SK-N-SH treated with all-trans-retinoic acid at 6 μM for 48 hours (cell line): ENCODE measurements around the gene PAPOLA.
A peak's percentile ranks its signal among the peaks of the same experiment; 100 is the strongest.
"Not testable (repeated sequence)": the region's sequence is repeated elsewhere in the genome, so short reads cannot be mapped to it uniquely, and the experiment has no call there.

ENCODE experiments used
- ATAC-seq: fragments of 200-7000 bp; cut with Tn5 transposase; 3 replicates; pipeline ENCODE4 v1.9.1; 2020; ENCODE audit warnings: mild to moderate bottlenecking, moderate library complexity
- ARNTL ChIP-seq: fragments of 450-650 bp; formaldehyde crosslinking; IDR thresholded peaks from 2 replicates; pipeline ENCODE4 v1.5.0; 2020; ENCODE audit warnings: low read depth, mild to moderate bottlenecking, moderate library complexity, borderline replicate concordance
- BACH2 ChIP-seq: fragments of 250-450 bp; sonication (Bioruptor Pico); IDR thresholded peaks from 2 replicates; pipeline ENCODE4 v1.9.0; 2021; ENCODE audit warnings: mild to moderate bottlenecking, borderline replicate concordance
- CREB5 ChIP-seq: fragments of 250-450 bp; sonication (Bioruptor Pico); IDR thresholded peaks from 2 replicates; pipeline ENCODE4 v1.5.1; 2020; ENCODE audit warnings: low read depth, mild to moderate bottlenecking, moderate library complexity
- CSDC2 ChIP-seq: fragments of 250-450 bp; sonication (Bioruptor Pico); IDR thresholded peaks from 2 replicates; pipeline ENCODE4 v1.5.0; 2020; ENCODE audit warnings: mild to moderate bottlenecking, moderate library complexity
- CSRNP3 ChIP-seq: fragments of 250-450 bp; sonication (Bioruptor Pico); IDR thresholded peaks from 2 replicates; pipeline ENCODE4 v1.5.1; 2021; ENCODE audit warnings: mild to moderate bottlenecking, moderate library complexity
- ESRRG ChIP-seq: fragments of 250-450 bp; sonication (Bioruptor Pico); IDR thresholded peaks from 2 replicates; pipeline ENCODE4 v1.6.1; 2021; ENCODE audit warnings: mild to moderate bottlenecking
- GLIS3 ChIP-seq: fragments of 250-450 bp; sonication (Bioruptor Pico); IDR thresholded peaks from 2 replicates; pipeline ENCODE4 v1.5.0; 2020; ENCODE audit warnings: mild to moderate bottlenecking, moderate library complexity
- OSR1 ChIP-seq: fragments of 250-450 bp; sonication (Bioruptor Pico); IDR thresholded peaks from 2 replicates; pipeline ENCODE4 v1.8.0; 2022; ENCODE audit warnings: moderate library complexity, mild to moderate bottlenecking, inconsistent platforms
- PATZ1 ChIP-seq: fragments of 250-450 bp; sonication (Bioruptor Pico); IDR thresholded peaks from 2 replicates; pipeline ENCODE4 v1.8.0; 2020; ENCODE audit warnings: mild to moderate bottlenecking, moderate library complexity, borderline replicate concordance
- POU6F1 ChIP-seq: fragments of 250-450 bp; sonication (Bioruptor Pico); IDR thresholded peaks from 2 replicates; pipeline ENCODE4 v1.8.0; 2021; ENCODE audit warnings: low read depth, mild to moderate bottlenecking, moderate library complexity, borderline replicate concordance
- PPARA ChIP-seq: fragments of 250-450 bp; sonication (Bioruptor Pico); IDR thresholded peaks from 2 replicates; pipeline ENCODE4 v1.5.0; 2020; ENCODE audit warnings: mild to moderate bottlenecking, borderline replicate concordance
- RARB ChIP-seq: fragments of 250-450 bp; sonication (Bioruptor Pico); IDR thresholded peaks from 2 replicates; pipeline ENCODE4 v1.8.0; 2021; ENCODE audit warnings: mild to moderate bottlenecking, moderate library complexity
- SNAI2 ChIP-seq: fragments of 250-450 bp; sonication (Bioruptor Pico); IDR thresholded peaks from 2 replicates; pipeline ENCODE4 v1.5.0; 2020; ENCODE audit warnings: mild to moderate bottlenecking, moderate library complexity
- TCF4 ChIP-seq: fragments of 250-450 bp; sonication (Bioruptor Pico); IDR thresholded peaks from 2 replicates; pipeline ENCODE4 v1.8.0; 2021; ENCODE audit warnings: mild to moderate bottlenecking, moderate library complexity, borderline replicate concordance
- TOX ChIP-seq: fragments of 250-450 bp; sonication (Bioruptor Pico); IDR thresholded peaks from 2 replicates; pipeline ENCODE4 v1.8.0; 2021; ENCODE audit warnings: mild to moderate bottlenecking, moderate library complexity, borderline replicate concordance
- TSHZ2 ChIP-seq: fragments of 250-450 bp; sonication (Bioruptor Pico); IDR thresholded peaks from 2 replicates; pipeline ENCODE4 v1.5.0; 2020; ENCODE audit warnings: mild to moderate bottlenecking, moderate library complexity
- ZC3H10 ChIP-seq: fragments of 250-450 bp; sonication (Bioruptor Pico); IDR thresholded peaks from 2 replicates; pipeline ENCODE4 v1.5.1; 2021; ENCODE audit warnings: mild to moderate bottlenecking, moderate library complexity
- ZFP3 ChIP-seq: fragments of 250-450 bp; sonication (Bioruptor Pico); IDR thresholded peaks from 2 replicates; pipeline ENCODE4 v1.5.0; 2020; ENCODE audit warnings: mild to moderate bottlenecking, moderate library complexity
- ZFP30 ChIP-seq: fragments of 450-650 bp; formaldehyde crosslinking; IDR thresholded peaks from 2 replicates; pipeline ENCODE4 v1.5.0; 2022; ENCODE audit warnings: mild to moderate bottlenecking, moderate library complexity
- ZNF565 ChIP-seq: fragments of 450-650 bp; formaldehyde crosslinking; conservative IDR thresholded peaks from 2 replicates; pipeline ENCODE4 v1.5.0; 2020; ENCODE audit warnings: low read depth, mild to moderate bottlenecking, moderate library complexity
- ZNF70 ChIP-seq: fragments of 450-650 bp; formaldehyde crosslinking; IDR thresholded peaks from 2 replicates; pipeline ENCODE4 v1.5.0; 2020; ENCODE audit warnings: mild to moderate bottlenecking, moderate library complexity
- ZNF8 ChIP-seq: fragments of 450-650 bp; formaldehyde crosslinking; IDR thresholded peaks from 2 replicates; pipeline ENCODE4 v1.5.0; 2020; ENCODE audit warnings: mild to moderate bottlenecking, moderate library complexity

PAPOLA gene

GRCh38 chr14:96501217-96501739 lies 904 bp upstream of the PAPOLA start:
- no peak for ATAC-seq
- no peak for TF ChIP-seq RARB (CRISPR knock-in tag)
- no peak for TF ChIP-seq SNAI2
- no peak for TF ChIP-seq OSR1
- TF ChIP-seq ZC3H10 (CRISPR knock-in tag) = no peak
- no peak for TF ChIP-seq CSRNP3 (CRISPR knock-in tag)
- no peak for TF ChIP-seq TOX
- TF ChIP-seq PATZ1 = no peak
- no peak for TF ChIP-seq ZNF8
- TF ChIP-seq PPARA (CRISPR knock-in tag) = no peak
- no peak for TF ChIP-seq TSHZ2 (CRISPR knock-in tag)
- no peak for TF ChIP-seq GLIS3 (CRISPR knock-in tag)
- no peak for TF ChIP-seq ARNTL

- TF ChIP-seq ZNF70 = no peak
- no peak for TF ChIP-seq CSDC2 (CRISPR knock-in tag)
- TF ChIP-seq ZFP30 (CRISPR knock-in tag) = no peak
- TF ChIP-seq RARB (CRISPR knock-in tag) = no peak
- no peak for TF ChIP-seq ZNF565 (CRISPR knock-in tag)
- ATAC-seq = peak; percentile 58
These were observed 581 bp downstream of the PAPOLA start for GRCh38 chr14:96502621-96503305.

GRCh38 chr14:96503306-96503679 lies 1.1 kb downstream of the PAPOLA start:
- TF ChIP-seq TSHZ2 (CRISPR knock-in tag) (no peak), ESRRG (CRISPR knock-in tag) (no peak), ZFP3 (no peak), CREB5 (CRISPR knock-in tag) (no peak), CSRNP3 (CRISPR knock-in tag) (no peak), GLIS3 (CRISPR knock-in tag) (no peak), TOX (no peak), TCF4 (CRISPR knock-in tag) (no peak), ZFP30 (CRISPR knock-in tag) (no peak), PPARA (CRISPR knock-in tag) (no peak), POU6F1 (CRISPR knock-in tag) (no peak), CSDC2 (CRISPR knock-in tag) (no peak), ARNTL (no peak), ZNF8 (no peak), ZNF70 (no peak), BACH2 (CRISPR knock-in tag) (no peak), OSR1 (no peak), SNAI2 (no peak)
- no peak for ATAC-seq

- ATAC-seq = not testable (repeated sequence)
These were observed 2.2 kb downstream of the PAPOLA start for GRCh38 chr14:96504353-96504752.
